ENCODE measurements around the gene GABRR1. TPM values are rescaled to one million over a fixed set of nuclear protein-coding genes. Genes with fewer than 3 reads are reported as not detected.

Gene GABRR1
- total RNA-seq, 1 experiment from 2014 or later, result 0.33 TPM

- Mint-ChIP-seq H3K9me3 (no peaks in the 10 kb centered on the region), H3K4me1 (peaks cover 4% of the 10 kb centered on the region in 2 experiments), H3K36me3 (ENCODE audit: insufficient read depth in 1 of 3, low read depth in 3 of 3) (peaks cover 0 to 6% (median 0%) of the 10 kb centered on the region in 3 experiments; a peak in 2 of 7 replicates), H3K4me3 (no peak overlapping the region), H3K27ac (0 out of 7 replicates have a peak overlapping the region, but pooled peaks of 1 of the 3 experiments have one; percentile 3), H3K27me3 (ENCODE audit: low read depth) (no peaks in the 10 kb centered on the region)
- no peak overlapping the region for H3K23ac ChIP-seq (ENCODE audit: insufficient read length, low read depth, low read length)
- no peak overlapping the region for H2AFZ ChIP-seq (ENCODE audit: low read length)
- no peak overlapping the region for H2AK5ac ChIP-seq (ENCODE audit: insufficient read length, low read length)
- no peaks in the 10 kb centered on the region for H3K27me3 ChIP-seq (ENCODE audit: insufficient read depth, low read length)
- H3K4me1 ChIP-seq (ENCODE audit: insufficient read depth, low read length), result no peaks in the 10 kb centered on the region
- WGBS (ENCODE audit: extremely low coverage, insufficient read length, low lambda C conversion rate), result no CpG with 5 or more reads among the region's 4 CpGs
- H2BK5ac ChIP-seq (ENCODE audit: insufficient read length, low read length), result no peak overlapping the region
- no peak overlapping the region for H2BK15ac ChIP-seq (ENCODE audit: low read depth, low read length)
- H3K9me3 ChIP-seq (ENCODE audit: control insufficient read depth, low read depth, low read length), result no peaks in the 10 kb centered on the region
- H4K20me1 ChIP-seq (ENCODE audit: control insufficient read depth, insufficient read depth, insufficient read length), result no peaks in the 10 kb centered on the region
- H4K5ac ChIP-seq (ENCODE audit: insufficient read length, low read depth, low read length), result no peak overlapping the region
- TF ChIP-seq CTCF (conservative IDR thresholded peaks at IDR 0.05), result no peak
- H2BK20ac ChIP-seq (ENCODE audit: low read depth, low read length, poor library complexity, severe bottlenecking), result no peak overlapping the region
- no peak overlapping the region for H4K8ac ChIP-seq (replicated peaks; ENCODE audit: insufficient read length, low read depth, low read length)
- H2BK120ac ChIP-seq (ENCODE audit: low read depth, low read length, poor library complexity, severe bottlenecking), result no peak overlapping the region
- H3K79me2 ChIP-seq (ENCODE audit: insufficient read depth, low read length), result no peaks in the 10 kb centered on the region
- no peak overlapping the region for H3K56ac ChIP-seq (ENCODE audit: insufficient read length, low read depth, low read length)
- no peaks in the 10 kb centered on the region for H3K23me2 ChIP-seq (ENCODE audit: insufficient read length, low read depth, low read length, poor library complexity, severe bottlenecking)
- no peak overlapping the region for H3K14ac ChIP-seq (ENCODE audit: insufficient read depth, low read length)
- no peak overlapping the region for H2BK12ac ChIP-seq (ENCODE audit: insufficient read length, low read depth, low read length)
- H3K18ac ChIP-seq (ENCODE audit: insufficient read length, low read depth, low read length), result no peak overlapping the region
- H3K4me2 ChIP-seq (ENCODE audit: insufficient read depth, insufficient read length, low read length), result no peak overlapping the region
- no peak overlapping the region for H4K91ac ChIP-seq (ENCODE audit: insufficient read length, low read depth, low read length)
- H3K9ac ChIP-seq (ENCODE audit: extremely low read depth, insufficient read length, low read length), result no peak overlapping the region
- H3K4ac ChIP-seq (ENCODE audit: low read depth, low read length), result no peak overlapping the region
- no peak overlapping the region for H3K27ac ChIP-seq (ENCODE audit: insufficient read length, low read depth, low read length)
- H3K79me1 ChIP-seq (ENCODE audit: insufficient read depth, low read depth, low read length, poor library complexity, severe bottlenecking), result no peaks in the 10 kb centered on the region
- no peak for DNase-seq
- H3T11ph ChIP-seq (ENCODE audit: low read length), result no peak overlapping the region
These were observed 56.6 kb downstream of the GABRR1 start for GRCh38 chr6:89160331-89161092.
